AG09319 (cell line): ENCODE results near the gene C13orf42.

Experiments used
- DNase-seq: peaks from one replicate; pipeline ENCODE4 v3.0.0-alpha.2; 2010; ENCODE audit warnings: low read depth; ENCODE audit errors: extremely low read depth
- TF ChIP-seq, protein P1 (sequence below): IDR thresholded peaks from 2 replicates; pipeline ENCODE4 v1.5.1; 2011; ENCODE audit warnings: low read depth, mild to moderate bottlenecking, inconsistent platforms, low read length, moderate library complexity

The C13orf42 gene

DNA sequence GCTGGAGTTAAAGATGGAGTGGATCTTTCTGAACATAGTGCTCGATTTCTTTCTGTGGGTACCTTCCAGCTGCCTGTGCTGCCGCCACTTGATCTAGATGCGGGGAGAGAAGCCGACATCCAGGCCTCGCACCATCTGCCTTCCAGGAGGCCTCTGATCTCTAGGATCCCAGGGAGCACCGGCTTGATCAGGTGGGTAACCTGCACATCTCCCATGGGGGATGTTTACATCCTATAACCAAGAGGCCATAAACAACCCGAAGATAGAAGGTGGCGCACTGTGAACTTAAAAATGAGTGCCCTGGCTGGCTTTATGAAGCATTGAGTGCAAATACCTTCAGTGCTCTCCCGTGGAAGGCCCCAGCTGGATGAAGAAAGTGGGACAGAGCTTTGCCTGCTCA is at the start of gene C13orf42:
TSS of gene C13orf42 (minus strand) at position 101 of the 400 bp plus-strand sequence. CDS start at position 36, 65 bp downstream.
- TF ChIP-seq, protein P1, sequence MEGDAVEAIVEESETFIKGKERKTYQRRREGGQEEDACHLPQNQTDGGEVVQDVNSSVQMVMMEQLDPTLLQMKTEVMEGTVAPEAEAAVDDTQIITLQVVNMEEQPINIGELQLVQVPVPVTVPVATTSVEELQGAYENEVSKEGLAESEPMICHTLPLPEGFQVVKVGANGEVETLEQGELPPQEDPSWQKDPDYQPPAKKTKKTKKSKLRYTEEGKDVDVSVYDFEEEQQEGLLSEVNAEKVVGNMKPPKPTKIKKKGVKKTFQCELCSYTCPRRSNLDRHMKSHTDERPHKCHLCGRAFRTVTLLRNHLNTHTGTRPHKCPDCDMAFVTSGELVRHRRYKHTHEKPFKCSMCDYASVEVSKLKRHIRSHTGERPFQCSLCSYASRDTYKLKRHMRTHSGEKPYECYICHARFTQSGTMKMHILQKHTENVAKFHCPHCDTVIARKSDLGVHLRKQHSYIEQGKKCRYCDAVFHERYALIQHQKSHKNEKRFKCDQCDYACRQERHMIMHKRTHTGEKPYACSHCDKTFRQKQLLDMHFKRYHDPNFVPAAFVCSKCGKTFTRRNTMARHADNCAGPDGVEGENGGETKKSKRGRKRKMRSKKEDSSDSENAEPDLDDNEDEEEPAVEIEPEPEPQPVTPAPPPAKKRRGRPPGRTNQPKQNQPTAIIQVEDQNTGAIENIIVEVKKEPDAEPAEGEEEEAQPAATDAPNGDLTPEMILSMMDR, result no peak
- no peak for DNase-seq

DNA sequence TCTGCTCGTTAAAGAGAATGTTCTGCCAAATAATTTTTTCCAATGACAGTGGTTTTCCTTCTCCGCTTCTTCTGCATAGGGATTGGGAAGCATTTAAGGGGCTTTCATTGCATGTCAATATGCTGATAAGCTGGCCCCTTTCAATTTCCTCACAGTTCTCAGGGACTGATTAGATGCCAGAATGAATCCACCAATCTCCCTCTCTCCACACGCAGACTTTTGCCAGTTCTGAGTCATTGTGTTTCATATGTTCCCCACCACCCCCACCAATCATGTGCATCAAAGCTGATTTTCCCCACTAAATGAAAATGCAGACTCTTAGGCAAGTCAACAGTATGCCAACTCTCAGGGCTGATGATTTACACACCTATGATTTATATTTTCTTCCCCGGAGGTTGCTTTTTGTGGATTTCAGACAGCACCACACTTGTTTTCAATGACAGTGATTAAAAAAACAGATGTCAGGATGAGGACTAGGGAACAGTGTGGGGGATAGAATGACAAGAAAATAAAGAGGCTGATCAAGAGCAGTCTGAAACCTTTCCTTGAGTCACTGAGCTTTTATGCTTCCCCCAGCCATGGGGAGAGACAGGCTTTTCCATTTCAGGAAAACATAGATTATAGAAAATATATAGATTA is 47.9 kb upstream of the C13orf42 start:
- no peak for DNase-seq
- TF ChIP-seq, protein P1, result no peak

DNA sequence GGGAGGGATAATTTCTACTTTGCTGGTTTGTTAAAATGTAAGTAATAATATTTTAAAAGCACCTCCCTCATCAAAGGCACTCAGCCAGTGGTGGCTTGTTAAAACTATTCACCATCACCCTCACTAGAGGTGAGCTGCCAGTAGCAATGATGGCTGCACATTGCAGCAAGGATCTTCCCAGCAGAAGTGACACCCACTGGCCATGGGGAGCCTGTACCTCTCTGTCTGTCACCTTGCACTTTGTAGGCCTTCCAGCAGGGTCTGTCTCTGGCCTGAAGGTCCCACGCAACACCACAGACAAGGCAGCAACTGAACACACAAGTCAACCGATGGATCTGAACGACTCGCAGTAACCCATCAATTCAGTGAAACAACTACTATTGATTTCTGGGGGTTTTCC is 47.3 kb upstream of the C13orf42 start:
- TF ChIP-seq, protein P1, result no peak
- no peak for DNase-seq

DNA sequence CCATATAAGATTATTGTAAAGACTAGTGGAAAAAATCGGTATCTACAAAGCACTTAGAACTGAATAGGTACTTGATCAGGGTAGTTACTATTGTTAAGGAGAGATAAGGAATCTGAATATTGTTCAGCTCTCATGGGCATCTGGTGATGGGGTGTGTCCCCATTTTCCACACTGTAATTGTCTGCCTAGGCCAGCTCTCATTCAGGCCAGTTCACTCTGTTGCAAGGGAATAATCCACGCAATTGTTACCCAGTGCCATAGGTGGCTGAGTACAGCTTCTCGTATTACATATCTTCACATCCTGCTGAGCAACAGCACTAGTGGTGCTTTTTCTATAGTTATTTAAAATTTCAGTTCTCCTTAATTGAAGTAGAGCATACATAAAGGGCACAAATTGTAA is 45.6 kb upstream of the C13orf42 start:
- TF ChIP-seq, protein P1, result no peak

DNA sequence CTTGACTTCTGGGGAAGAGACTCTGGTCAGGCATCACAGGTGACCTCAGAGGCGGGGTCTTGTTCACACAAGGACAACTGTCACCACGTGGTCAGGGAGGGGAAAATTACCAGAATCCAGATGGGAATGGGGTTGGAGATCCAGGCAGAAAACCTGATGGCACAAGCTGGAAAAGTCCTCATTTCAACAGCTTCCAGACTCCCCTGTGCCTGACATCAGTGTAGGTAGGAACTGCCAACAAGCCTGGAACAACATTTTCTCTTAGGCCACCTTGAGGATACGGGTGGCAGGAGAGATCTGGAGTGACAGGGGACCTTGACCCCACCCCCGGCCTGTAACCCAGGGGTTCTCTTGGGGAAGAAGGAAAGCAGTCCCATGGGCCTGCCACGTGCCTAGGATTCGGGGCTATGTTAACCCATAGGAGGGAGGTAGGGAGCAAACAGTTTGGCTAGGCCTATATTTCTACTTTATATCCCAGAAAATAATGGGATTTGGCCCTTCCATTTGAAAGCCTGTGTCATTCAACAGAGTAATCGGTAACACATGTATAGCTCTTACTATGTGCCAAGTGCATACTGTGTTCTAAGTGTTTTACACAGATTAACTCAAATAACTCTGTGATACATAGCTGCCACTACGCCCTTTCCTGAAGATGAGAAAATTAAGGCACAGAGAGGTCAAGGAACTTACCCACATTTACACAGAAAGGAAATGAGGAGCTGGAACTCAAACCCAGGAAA is 44.9 kb upstream of the C13orf42 start:
- TF ChIP-seq, protein P1, result no peak
- no peak for DNase-seq

More for the DNA sequence above, 45.6 kb upstream of the C13orf42 start:
- DNase-seq, result no peak

DNA sequence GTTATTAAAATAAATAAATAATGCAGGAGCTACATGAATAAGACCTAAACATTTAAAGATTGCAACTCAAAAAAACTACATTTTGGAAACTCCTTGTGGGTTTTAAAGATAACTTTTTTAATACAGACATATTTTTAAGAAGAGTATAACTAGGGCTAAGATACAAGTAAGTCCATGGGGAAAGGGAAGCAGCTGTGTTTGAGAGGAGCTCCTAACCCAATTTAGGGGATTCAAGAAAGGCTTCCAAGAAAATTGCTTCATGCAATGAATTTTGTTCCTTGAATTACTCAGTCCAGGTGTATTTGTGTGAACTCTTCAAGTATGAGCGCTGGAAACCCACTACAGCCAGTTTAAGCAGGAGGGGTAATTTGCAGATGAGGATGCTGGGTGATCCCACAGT is 44.1 kb upstream of the C13orf42 start:
- no peak for DNase-seq
- TF ChIP-seq, protein P1, result no peak

DNA sequence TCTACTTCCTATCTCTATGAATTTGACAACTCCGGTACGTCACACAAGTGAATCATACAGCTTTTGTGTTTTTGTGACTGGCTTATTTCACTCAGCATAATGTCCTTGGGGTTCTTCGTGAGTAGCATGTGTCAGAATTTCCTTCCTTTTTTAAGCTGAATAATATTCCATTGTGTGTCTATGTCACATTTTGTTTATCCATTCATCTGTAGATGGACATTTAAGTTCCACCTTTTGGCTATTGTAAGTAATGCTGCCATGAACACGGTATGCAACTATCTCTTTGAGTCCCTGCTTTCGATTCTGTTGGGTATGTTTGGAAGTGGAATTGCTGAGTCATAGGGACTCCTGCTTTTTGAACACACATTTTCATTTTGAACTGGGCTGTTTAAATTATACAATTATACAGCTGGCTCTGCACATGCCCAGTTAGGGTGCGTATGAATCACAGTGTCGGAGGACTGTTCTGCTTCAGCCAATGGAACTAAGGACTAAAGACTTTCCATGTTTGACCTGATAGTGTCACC is 43.0 kb upstream of the C13orf42 start:
- TF ChIP-seq, protein P1, result no peak
- DNase-seq, result peak; percentile 23
